ENCODE results near the gene INMT.
A peak's percentile ranks its signal among the peaks of the same experiment; 100 is the strongest.

INMT gene

GRCh38 chr7:30727061-30727945 lies 24.6 kb upstream of the INMT start:
- DNase-seq (ENCODE audit: low spot score) = no peak

GRCh38 chr7:30728591-30729100 lies 23.3 kb upstream of the INMT start:
- no peak for DNase-seq (ENCODE audit: low spot score)
- no peak for FAIRE-seq

More at GRCh38 chr7:30727061-30727945, 24.6 kb upstream of the INMT start:
- FAIRE-seq = peak; percentile 81

- DNase-seq (ENCODE audit: low spot score) (no peak), FAIRE-seq (no peak)
Observed at GRCh38 chr7:30729642-30730041, 22.3 kb upstream of the INMT start.

DNA sequence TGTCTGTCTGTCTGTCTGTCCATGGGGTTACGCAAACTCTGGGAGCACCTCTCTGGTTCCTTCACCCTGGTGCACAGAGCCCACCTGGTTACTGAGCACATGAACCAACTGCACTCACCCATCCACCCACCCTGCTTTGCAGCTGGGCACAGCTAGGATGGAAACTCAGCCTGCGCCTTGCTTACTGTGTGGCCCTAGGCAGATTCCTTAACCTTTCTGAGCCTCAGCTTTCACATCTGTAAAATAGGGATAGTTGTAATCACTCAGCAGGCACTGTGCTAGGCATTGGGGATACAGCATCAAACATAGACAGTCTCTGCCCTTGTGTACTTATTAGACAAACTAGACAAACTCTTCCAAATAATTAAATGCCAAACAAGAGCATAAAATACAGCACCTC lies 21.8 kb upstream of the INMT start:
- FAIRE-seq = no peak
- no peak for DNase-seq (ENCODE audit: low spot score)

GRCh38 chr7:30730996-30731395 lies 20.9 kb upstream of the INMT start:
- FAIRE-seq (no peak), DNase-seq (ENCODE audit: low spot score) (no peak)

GRCh38 chr7:30731581-30731980 lies 20.4 kb upstream of the INMT start:
- FAIRE-seq (peak; percentile 87), DNase-seq (ENCODE audit: low spot score) (no peak)

DNA sequence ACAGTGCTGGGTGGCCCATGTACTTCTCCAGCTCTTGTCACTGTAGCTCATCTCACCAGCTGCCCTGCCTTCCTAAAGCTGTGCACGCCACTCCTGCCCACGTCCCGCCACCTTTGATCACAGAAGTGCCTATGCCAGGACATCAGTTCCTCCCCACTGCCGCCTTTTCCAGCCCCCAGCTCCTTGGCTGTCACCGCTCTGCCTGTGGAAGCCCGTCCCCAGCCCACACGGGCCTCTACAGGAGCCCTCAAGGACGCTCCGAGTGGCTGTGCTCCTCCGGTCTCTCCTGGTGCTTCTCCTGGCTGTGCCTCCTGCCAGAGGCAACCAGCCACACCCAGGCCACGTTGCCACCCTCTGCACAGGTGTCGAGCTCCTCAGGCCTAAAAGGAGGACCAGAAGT lies 19.3 kb upstream of the INMT start:
- FAIRE-seq (no peak), DNase-seq (ENCODE audit: low spot score) (no peak)

DNA sequence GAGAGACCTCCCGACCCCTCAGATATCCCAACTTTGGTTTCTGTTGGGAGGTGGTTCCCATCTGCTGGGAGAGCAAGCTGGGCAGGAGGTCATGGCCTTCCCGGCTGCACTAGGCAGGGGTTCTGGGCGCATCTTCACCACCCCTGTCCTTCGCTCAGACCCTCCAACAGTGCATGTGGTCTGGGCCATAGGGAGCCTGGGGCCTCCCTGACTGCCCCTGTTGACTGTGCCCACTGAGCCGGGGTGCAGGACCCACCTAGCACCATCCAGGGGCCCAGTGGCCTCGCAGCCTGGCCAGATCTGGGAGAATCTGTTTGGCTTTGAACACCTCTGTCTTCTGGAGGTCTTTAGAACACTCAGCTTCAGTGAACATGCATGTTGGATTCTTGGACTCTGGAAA lies 18.7 kb upstream of the INMT start:
- no peak for FAIRE-seq

DNA sequence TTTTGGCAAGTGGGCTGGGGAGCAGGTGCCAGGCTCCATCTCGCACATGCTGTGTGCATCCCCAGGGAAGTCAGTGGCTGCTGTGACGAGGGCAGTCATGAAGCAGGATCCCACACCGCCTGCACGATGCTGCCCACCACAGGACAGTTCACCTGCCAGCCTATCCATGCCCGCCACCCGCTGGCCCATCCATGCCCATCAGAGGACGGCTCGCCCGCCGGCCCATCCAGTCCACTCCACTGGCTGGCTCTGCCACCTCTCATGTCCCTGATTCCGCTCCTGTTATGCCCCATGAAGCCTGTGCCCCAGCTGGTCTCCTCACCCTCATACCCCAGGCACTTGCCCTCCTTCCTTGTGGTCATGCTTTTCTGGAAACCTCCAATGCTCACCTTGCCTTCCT lies 18.2 kb upstream of the INMT start:
- FAIRE-seq = peak; percentile 9
- no peak for DNase-seq (ENCODE audit: low spot score)

More for the DNA sequence above, 18.7 kb upstream of the INMT start:
- DNase-seq (ENCODE audit: low spot score) = no peak

GRCh38 chr7:30734497-30734896 lies 17.4 kb upstream of the INMT start:
- FAIRE-seq = no peak
- no peak for DNase-seq (ENCODE audit: low spot score)

DNA sequence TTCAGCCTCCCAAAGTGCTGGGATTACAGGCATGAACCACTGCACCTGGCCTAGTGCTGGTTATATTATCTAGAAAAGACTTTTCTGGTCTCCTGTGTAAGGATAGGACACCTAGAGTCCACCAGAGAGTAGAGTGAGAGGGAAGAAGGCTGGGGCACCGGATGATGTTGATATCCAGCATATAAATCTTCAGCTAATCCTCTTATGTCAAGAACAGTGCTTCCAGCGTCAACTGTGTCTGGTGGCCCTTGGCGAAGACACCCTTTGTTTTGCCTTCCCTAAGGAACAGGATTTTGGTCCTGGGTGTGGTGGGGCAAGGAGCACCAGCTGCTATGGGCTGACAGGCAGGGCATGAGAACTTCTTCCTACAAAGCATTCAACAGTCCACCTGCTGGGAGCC lies 16.3 kb upstream of the INMT start:
- no peak for FAIRE-seq
- DNase-seq (ENCODE audit: low spot score) = no peak

DNA sequence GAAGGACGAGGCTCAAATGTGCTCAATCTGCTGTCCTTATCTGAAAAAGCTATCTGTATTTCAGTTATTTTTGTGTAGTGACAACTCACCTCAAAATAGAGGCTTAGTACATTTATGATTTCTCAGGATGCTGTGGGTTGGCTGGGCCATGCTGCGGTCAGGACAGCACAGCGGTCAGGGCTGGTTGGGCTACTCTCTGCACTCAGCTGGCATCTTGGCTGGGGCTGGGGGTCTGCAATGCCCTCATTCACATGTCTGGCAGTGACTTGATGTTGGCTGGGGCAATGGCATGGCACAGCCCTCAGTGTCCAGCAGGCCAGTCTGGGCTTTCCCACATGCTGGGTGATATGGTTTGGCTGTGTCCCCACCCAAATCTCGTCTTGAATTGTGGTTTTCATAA lies 15.6 kb upstream of the INMT start:
- DNase-seq (ENCODE audit: low spot score) = no peak
- peak; percentile 73 for FAIRE-seq

- no peak for DNase-seq (ENCODE audit: low spot score)
- FAIRE-seq = no peak
Observed at GRCh38 chr7:30738026-30738915, 13.7 kb upstream of the INMT start.

- FAIRE-seq (no peak), DNase-seq (ENCODE audit: low spot score) (no peak)
Observed at GRCh38 chr7:30739691-30740090, 12.2 kb upstream of the INMT start.

GRCh38 chr7:30740417-30741181 lies 11.3 kb upstream of the INMT start:
- FAIRE-seq = peak; percentile 85

GRCh38 chr7:30741289-30741688 lies 10.6 kb upstream of the INMT start:
- DNase-seq (ENCODE audit: low spot score) (no peak), FAIRE-seq (no peak)

More at GRCh38 chr7:30740417-30741181, 11.3 kb upstream of the INMT start:
- DNase-seq (ENCODE audit: low spot score) = peak; percentile 93

DNA sequence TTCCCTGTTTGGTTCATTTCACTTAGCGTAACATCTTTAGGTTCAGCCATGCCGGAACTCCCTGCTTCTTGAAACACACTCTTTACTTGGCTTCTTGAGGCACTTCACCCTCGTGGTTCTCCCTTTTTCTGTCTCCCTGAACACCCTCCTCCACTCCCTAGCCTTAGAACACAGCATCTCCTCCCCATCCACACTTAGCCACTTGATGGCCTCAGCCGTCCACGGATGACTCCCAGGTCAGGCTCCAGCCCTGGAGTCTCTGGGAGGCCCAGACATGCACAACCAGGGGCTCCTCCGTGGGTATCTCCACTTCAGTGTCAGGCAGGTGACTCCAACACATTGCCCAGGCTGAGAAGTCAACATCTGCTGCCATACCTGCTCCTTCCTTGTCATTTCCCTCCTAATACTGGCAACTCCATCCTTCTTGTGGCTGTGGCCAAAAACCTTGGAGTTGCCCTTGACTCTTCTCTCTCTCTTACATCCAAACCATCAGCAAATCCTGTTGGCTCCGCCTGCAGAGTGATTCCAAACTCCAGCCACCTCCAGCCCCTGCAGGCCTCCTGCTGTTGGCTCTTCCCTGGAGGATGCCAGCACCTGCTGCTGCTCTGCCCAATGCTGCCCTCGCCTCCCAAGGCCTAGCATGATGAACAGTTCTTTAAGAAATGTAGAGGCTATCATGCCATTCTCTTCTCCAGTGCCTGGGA lies 8.4 kb upstream of the INMT start:
- no peak for DNase-seq (ENCODE audit: low spot score)

DNA sequence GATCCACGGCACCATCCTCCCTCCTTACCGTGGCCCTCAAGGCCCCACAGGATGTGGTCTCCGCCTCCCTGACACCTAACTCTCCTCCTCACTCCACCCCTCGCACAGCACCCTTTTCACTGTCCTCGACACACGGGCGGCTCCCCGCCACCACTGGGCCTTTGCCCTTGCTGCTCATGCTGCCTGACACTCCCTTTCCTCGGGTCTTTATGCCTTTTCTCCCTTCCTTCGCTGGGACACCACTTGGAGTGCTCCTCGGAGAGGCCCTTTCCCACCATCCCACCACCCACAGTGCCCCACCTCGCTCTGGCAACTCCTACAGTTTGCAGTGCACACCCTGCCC lies 7.9 kb upstream of the INMT start:
- DNase-seq (ENCODE audit: low spot score) = no peak
- FAIRE-seq = peak; percentile 20

More for the DNA sequence above, 8.4 kb upstream of the INMT start:
- FAIRE-seq = no peak

DNA sequence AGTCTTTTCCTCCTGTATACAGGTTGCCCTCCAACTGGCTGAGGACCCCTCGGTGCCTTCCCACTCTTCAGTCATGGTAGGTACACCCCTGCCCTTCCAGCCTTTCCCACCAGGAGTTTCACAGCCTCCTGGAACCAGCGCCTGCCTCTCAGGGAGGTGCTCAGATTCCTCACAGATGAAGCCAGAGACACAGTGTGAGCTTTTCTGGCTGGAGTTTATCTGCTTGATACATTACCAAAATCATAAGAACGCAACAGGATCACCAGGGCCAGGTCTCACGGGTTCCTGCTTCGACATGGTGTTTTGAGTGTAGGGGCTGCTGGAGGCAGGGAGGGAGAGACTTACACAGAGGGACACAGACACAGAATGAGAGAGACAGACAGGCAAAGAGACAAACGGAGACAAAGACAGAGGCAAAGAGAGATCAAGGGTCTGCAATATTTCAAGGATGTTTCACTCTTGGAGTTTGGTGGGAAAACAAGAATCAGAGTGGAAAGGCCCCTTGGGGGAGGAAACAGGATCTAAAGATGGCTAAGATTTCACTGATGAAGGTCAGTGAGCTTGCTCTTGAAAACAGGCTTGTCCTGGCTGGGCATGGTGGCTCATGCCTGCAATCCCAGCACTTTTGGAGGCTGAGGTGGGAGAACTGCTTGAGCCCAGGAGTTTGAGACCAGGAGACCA lies 6.5 kb upstream of the INMT start:
- FAIRE-seq (no peak), DNase-seq (ENCODE audit: low spot score) (no peak)

DNA sequence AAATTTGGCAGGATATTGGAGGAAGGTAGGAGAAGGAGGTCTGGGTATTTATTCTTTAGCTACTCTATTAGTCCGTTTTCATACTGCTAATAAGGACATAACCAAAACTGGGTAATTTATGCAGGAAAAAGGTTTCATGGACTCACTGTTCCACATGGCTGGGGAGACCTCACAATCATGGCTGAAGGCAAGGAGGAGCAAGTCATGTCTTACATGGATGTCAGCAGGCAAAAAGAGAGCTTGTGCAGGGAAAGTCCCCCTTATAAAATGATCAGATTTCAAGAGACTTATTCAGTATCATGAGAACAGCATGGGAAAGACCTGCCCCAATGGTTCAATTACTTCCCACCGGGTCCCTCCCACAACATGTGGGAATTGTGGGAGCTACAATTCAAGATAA lies 1.9 kb upstream of the INMT start:
- DNase-seq (ENCODE audit: low spot score) (no peak), FAIRE-seq (no peak)
